ENCODE results near the gene STAB2. TPM values are rescaled to one million over a fixed set of nuclear protein-coding genes. Genes with fewer than 3 reads are reported as not detected.

The STAB2 gene
- total and polyA plus RNA-seq, 10 donors = 9.7 to 320 (median 200) TPM

- intact Hi-C loops (cut with DNase I; ENCODE audit: low total_unique reads) = no loop called here
- no peak for DNase-seq
- WGBS, 5 donors = 60 to 84% (median 69%) methylated on average over 3 of the region's 3 CpGs
- Histone ChIP-seq H3K36me3 (peaks cover 0 to 81% (median 6%) of the 10 kb centered on the region in 6 donors), H3K27me3 (replicated peaks in 1 of 7) (peaks cover 0 to 18% (median 0%) of the 10 kb centered on the region in 7 donors), H3K4me1 (no peaks in the 10 kb centered on the region), H3K4me3 (no peak overlapping the region), H3K9me3 (no peaks in the 10 kb centered on the region), H3K27ac (no peak overlapping the region)
- no peak for TF ChIP-seq CTCF (IDR thresholded peaks at IDR 0.05 in 8 of 11, conservative IDR thresholded peaks at IDR 0.05 in 3 of 11)
- no peak for TF ChIP-seq POLR2AphosphoS5 (IDR thresholded peaks at IDR 0.05)
- no peak for TF ChIP-seq POLR2A (IDR thresholded peaks at IDR 0.05)
Measured at GRCh38 chr12:103691063-103691462, 104.0 kb downstream of the STAB2 start.

GRCh38 chr12:103696101-103696500, 109.0 kb downstream of the STAB2 start:
- no peak for DNase-seq
- Histone ChIP-seq H3K4me1 (peaks cover 0 to 13% (median 5%) of the 10 kb centered on the region in 6 donors), H3K9me3 (no peaks in the 10 kb centered on the region), H3K36me3 (peaks cover 0 to 81% (median 3%) of the 10 kb centered on the region in 6 donors), H3K27me3 (replicated peaks in 1 of 7) (peaks cover 0 to 3% (median 0%) of the 10 kb centered on the region in 7 donors), H3K4me3 (no peak overlapping the region), H3K27ac (no peak overlapping the region)
- 62 to 77% (median 74%) methylated on average over 5 of the region's 5 CpGs for WGBS, 5 donors
- TF ChIP-seq POLR2AphosphoS5 (IDR thresholded peaks at IDR 0.05) (no peak), CTCF (IDR thresholded peaks at IDR 0.05 in 8 of 11, conservative IDR thresholded peaks at IDR 0.05 in 3 of 11) (no peak), POLR2A (IDR thresholded peaks at IDR 0.05) (no peak)
- intact Hi-C loops (cut with DNase I; ENCODE audit: low total_unique reads) = no loop called here

GRCh38 chr12:103697971-103698751, 111.1 kb downstream of the STAB2 start:
- 51 to 71% (median 62%) methylated on average over 9 of the region's 9 CpGs for WGBS, 5 donors
- no peak for TF ChIP-seq POLR2A (IDR thresholded peaks at IDR 0.05)
- no peak for TF ChIP-seq POLR2AphosphoS5 (IDR thresholded peaks at IDR 0.05)
- TF ChIP-seq CTCF (IDR thresholded peaks at IDR 0.05 in 8 of 11, conservative IDR thresholded peaks at IDR 0.05 in 3 of 11) = no peak
- peaks cover 0 to 71% (median 3%) of the 10 kb centered on the region in 6 donors for H3K36me3 ChIP-seq
- DNase-seq = no peak
- H3K4me1 ChIP-seq = peaks cover 0 to 13% (median 5%) of the 10 kb centered on the region in 6 donors
- H3K9me3 ChIP-seq = no peaks in the 10 kb centered on the region
- intact Hi-C loops (cut with DNase I; ENCODE audit: low total_unique reads) = no loop called here
- H3K27ac ChIP-seq = peak overlapping the region in 4 of 8 donors; percentile 26 to 70 (median 55)
- H3K27me3 ChIP-seq (replicated peaks in 1 of 7) = peaks cover 0 to 3% (median 0%) of the 10 kb centered on the region in 7 donors
- H3K4me3 ChIP-seq = no peak overlapping the region
